HG03159 (cell line): ENCODE data around the gene AK1.
"Not testable (repeated sequence)": the region's sequence is repeated elsewhere in the genome, so short reads cannot be mapped to it uniquely, and the experiment has no call there.

Experiments
- ATAC-seq: cut with Tn5 transposase; IDR thresholded peaks from one replicate; pipeline ENCODE4 v1.9.1; 2021; ENCODE audit warnings: mild to moderate bottlenecking, moderate library complexity; ENCODE audit not compliant: unreplicated experiment

The AK1 gene

GRCh38 chr9:127884976-127885490, 7.6 kb upstream of the AK1 start:
- ATAC-seq: no peak

- ATAC-seq: no peak
Measured at GRCh38 chr9:127884427-127884911, 7.0 kb upstream of the AK1 start.

- no peak for ATAC-seq
Measured at GRCh38 chr9:127883959-127884358, 6.5 kb upstream of the AK1 start.

- ATAC-seq: not testable (repeated sequence)
Measured at GRCh38 chr9:127881715-127882114, 4.2 kb upstream of the AK1 start.

- no peak for ATAC-seq
Measured at GRCh38 chr9:127880143-127880542, 2.7 kb upstream of the AK1 start.

GRCh38 chr9:127878652-127879390, 1.3 kb upstream of the AK1 start:
- ATAC-seq: no peak

GRCh38 chr9:127878001-127878651, 651 bp upstream of the AK1 start:
- no peak for ATAC-seq

GRCh38 chr9:127876764-127877562, 512 bp downstream of the AK1 start:
- no peak for ATAC-seq

- no peak for ATAC-seq
Measured at GRCh38 chr9:127876026-127876763, 1.3 kb downstream of the AK1 start.

GRCh38 chr9:127875306-127875966, 2.0 kb downstream of the AK1 start:
- no peak for ATAC-seq

GRCh38 chr9:127874301-127875221, 2.9 kb downstream of the AK1 start:
- ATAC-seq: no peak

GRCh38 chr9:127873886-127874285, 3.6 kb downstream of the AK1 start:
- ATAC-seq: no peak

GRCh38 chr9:127873223-127873691, 4.2 kb downstream of the AK1 start:
- no peak for ATAC-seq

GRCh38 chr9:127872369-127873222, 4.9 kb downstream of the AK1 start:
- no peak for ATAC-seq

- no peak for ATAC-seq
Measured at GRCh38 chr9:127871531-127871930, 5.9 kb downstream of the AK1 start.

GRCh38 chr9:127870887-127871286, 6.6 kb downstream of the AK1 start:
- no peak for ATAC-seq

- not testable (repeated sequence) for ATAC-seq
Measured at GRCh38 chr9:127870153-127870491, 7.4 kb downstream of the AK1 start.
